PC-3 (cell line): ENCODE data around the gene SLC22A4.

Source experiments
- EZH2 ChIP-seq: fragments of 300-600 bp; sonication (generic); IDR thresholded peaks from one replicate; pipeline ENCODE4 v1.6.1; 2017; ENCODE audit warnings: antibody characterized with exemption, mild to moderate bottlenecking, low read length; ENCODE audit not compliant: unreplicated experiment
- EZH2phosphoT487 ChIP-seq: fragments of 300-600 bp; sonication (generic); IDR thresholded peaks from 2 replicates; pipeline ENCODE4 v1.6.1; 2018; ENCODE audit warnings: mild to moderate bottlenecking, antibody characterized with exemption, low read length, borderline replicate concordance
- TF ChIP-seq, protein P1 (sequence below): fragments of 300-600 bp; sonication (generic); conservative IDR thresholded peaks from 2 replicates; pipeline ENCODE4 v1.5.1; 2017; ENCODE audit warnings: antibody characterized with exemption, low read depth, mild to moderate bottlenecking, low read length

DNA sequence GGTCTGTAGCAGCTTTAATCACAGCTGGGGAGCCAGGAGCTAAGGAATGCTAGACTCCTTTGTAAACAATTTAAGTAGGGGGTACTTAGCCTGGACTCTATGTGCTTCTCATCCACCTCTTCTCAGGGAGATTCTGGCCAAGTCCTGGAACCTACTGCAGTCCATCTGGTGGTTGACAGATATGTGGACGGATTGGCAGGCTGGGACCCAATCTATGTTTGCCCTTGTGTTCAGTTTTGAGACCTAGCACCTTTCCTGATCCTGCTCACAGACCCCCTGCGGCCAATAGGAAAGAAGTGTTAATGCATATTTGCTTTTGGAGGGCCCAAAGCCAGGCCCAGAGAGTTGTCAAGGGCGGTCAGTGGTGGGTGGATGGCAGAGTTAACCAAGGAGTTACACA lies 81.8 kb downstream of the SLC22A4 start:
- TF ChIP-seq EZH2phosphoT487 = no peak
- TF ChIP-seq, protein P1, sequence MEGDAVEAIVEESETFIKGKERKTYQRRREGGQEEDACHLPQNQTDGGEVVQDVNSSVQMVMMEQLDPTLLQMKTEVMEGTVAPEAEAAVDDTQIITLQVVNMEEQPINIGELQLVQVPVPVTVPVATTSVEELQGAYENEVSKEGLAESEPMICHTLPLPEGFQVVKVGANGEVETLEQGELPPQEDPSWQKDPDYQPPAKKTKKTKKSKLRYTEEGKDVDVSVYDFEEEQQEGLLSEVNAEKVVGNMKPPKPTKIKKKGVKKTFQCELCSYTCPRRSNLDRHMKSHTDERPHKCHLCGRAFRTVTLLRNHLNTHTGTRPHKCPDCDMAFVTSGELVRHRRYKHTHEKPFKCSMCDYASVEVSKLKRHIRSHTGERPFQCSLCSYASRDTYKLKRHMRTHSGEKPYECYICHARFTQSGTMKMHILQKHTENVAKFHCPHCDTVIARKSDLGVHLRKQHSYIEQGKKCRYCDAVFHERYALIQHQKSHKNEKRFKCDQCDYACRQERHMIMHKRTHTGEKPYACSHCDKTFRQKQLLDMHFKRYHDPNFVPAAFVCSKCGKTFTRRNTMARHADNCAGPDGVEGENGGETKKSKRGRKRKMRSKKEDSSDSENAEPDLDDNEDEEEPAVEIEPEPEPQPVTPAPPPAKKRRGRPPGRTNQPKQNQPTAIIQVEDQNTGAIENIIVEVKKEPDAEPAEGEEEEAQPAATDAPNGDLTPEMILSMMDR = no peak
- no peak for TF ChIP-seq EZH2
